ENCODE measurements around the gene B4GALT7.

The B4GALT7 gene

GRCh38 chr5:177588413-177588909, 11.5 kb upstream of the B4GALT7 start:
- H2AK5ac ChIP-seq (ENCODE audit: low read depth, low read length), result no peak overlapping the region
- no peak overlapping the region for H2BK15ac ChIP-seq (ENCODE audit: low read length)
- no peak for DNase-seq (ENCODE audit: low spot score)
- H3K18ac ChIP-seq (ENCODE audit: low read length), result no peak overlapping the region
- no peak overlapping the region for H4K8ac ChIP-seq (ENCODE audit: low read depth, low read length)
- no CpG with 5 or more reads among the region's 13 CpGs for WGBS, 2 donors (ENCODE audit: extremely low coverage in 2 of 2, insufficient read length in 2 of 2, insufficient replicate concordance in 1 of 2)
- H2BK12ac ChIP-seq (ENCODE audit: low read length), result no peak overlapping the region
- no peaks in the 10 kb centered on the region for H3K9me3 ChIP-seq (replicated peaks in 1 of 2; ENCODE audit: control insufficient read depth in 2 of 2, insufficient read depth in 1 of 2, low read depth in 1 of 2, low read length in 2 of 2)
- no peak overlapping the region for H3K4me3 ChIP-seq (ENCODE audit: low read length in 2 of 2)
- peaks cover 0 to 48% (median 8%) of the 10 kb centered on the region in 3 experiments for H3K27me3 ChIP-seq (ENCODE audit: control insufficient read depth in 3 of 3, insufficient read depth in 3 of 3, low read depth in 1 of 3, low read length in 3 of 3)
- H3K4ac ChIP-seq (ENCODE audit: low read length), result no peak overlapping the region
- no peak overlapping the region for H3K23ac ChIP-seq (ENCODE audit: low read depth, low read length, poor library complexity)
- H3K27ac ChIP-seq (replicated peaks; ENCODE audit: low read length), result no peak overlapping the region
- no peak overlapping the region for H2BK5ac ChIP-seq (ENCODE audit: low read length)
- peaks cover 5% of the 10 kb centered on the region for H3K79me1 ChIP-seq (ENCODE audit: low read depth, low read length)
- no peak overlapping the region for H3K9ac ChIP-seq (ENCODE audit: low read depth, low read length, poor library complexity)
- no peak overlapping the region for H2BK120ac ChIP-seq (ENCODE audit: low read depth, low read length)
- no peak overlapping the region for H3K14ac ChIP-seq (ENCODE audit: low read length)
- no peak overlapping the region for H3K4me2 ChIP-seq (ENCODE audit: insufficient read depth, low read length, poor library complexity, severe bottlenecking)
- H2AFZ ChIP-seq (ENCODE audit: low read length), result no peak overlapping the region
- no peak overlapping the region for H4K91ac ChIP-seq (ENCODE audit: low read depth, low read length, poor library complexity)
- H3K36me3 ChIP-seq (replicated peaks in 1 of 2; ENCODE audit: control insufficient read depth in 2 of 2, insufficient read depth in 2 of 2, low read length in 2 of 2), result peaks cover 3 to 4% of the 10 kb centered on the region in 2 donors
- H3K4me1 ChIP-seq (ENCODE audit: control insufficient read depth in 2 of 2, insufficient read depth in 1 of 2, low read depth in 1 of 2, low read length in 2 of 2), result peaks cover 3 to 4% of the 10 kb centered on the region in 2 donors

- Histone ChIP-seq H3K4me1 (ENCODE audit: control insufficient read depth in 2 of 2, insufficient read depth in 1 of 2, low read depth in 1 of 2, low read length in 2 of 2) (peaks cover 3 to 4% of the 10 kb centered on the region in 2 donors), H3K27me3 (ENCODE audit: control insufficient read depth in 3 of 3, insufficient read depth in 3 of 3, low read depth in 1 of 3, low read length in 3 of 3) (peaks cover 0 to 35% (median 1%) of the 10 kb centered on the region in 3 experiments), H3K27ac (replicated peaks; ENCODE audit: low read length) (no peak overlapping the region), H2AFZ (ENCODE audit: low read length) (no peak overlapping the region), H3K23ac (ENCODE audit: low read depth, low read length, poor library complexity) (no peak overlapping the region), H4K91ac (ENCODE audit: low read depth, low read length, poor library complexity) (no peak overlapping the region), H3K79me1 (ENCODE audit: low read depth, low read length) (peaks cover 5% of the 10 kb centered on the region), H3K9me3 (replicated peaks in 1 of 2; ENCODE audit: control insufficient read depth in 2 of 2, insufficient read depth in 1 of 2, low read depth in 1 of 2, low read length in 2 of 2) (no peaks in the 10 kb centered on the region), H3K4me3 (ENCODE audit: low read length in 2 of 2) (no peak overlapping the region), H3K36me3 (replicated peaks in 1 of 2; ENCODE audit: control insufficient read depth in 2 of 2, insufficient read depth in 2 of 2, low read length in 2 of 2) (peaks cover 20 to 24% of the 10 kb centered on the region in 2 donors), H2BK15ac (ENCODE audit: low read length) (no peak overlapping the region), H2AK5ac (ENCODE audit: low read depth, low read length) (no peak overlapping the region), H3K4me2 (ENCODE audit: insufficient read depth, low read length, poor library complexity, severe bottlenecking) (no peak overlapping the region), H2BK12ac (ENCODE audit: low read length) (no peak overlapping the region), H3K18ac (ENCODE audit: low read length) (no peak overlapping the region), H2BK120ac (ENCODE audit: low read depth, low read length) (no peak overlapping the region), H3K14ac (ENCODE audit: low read length) (no peak overlapping the region), H3K9ac (ENCODE audit: low read depth, low read length, poor library complexity) (no peak overlapping the region), H3K4ac (ENCODE audit: low read length) (no peak overlapping the region), H4K8ac (ENCODE audit: low read depth, low read length) (no peak overlapping the region), H2BK5ac (ENCODE audit: low read length) (no peak overlapping the region)
- DNase-seq (ENCODE audit: low spot score), result no peak
- WGBS, 2 donors (ENCODE audit: extremely low coverage in 2 of 2, insufficient read length in 2 of 2, insufficient replicate concordance in 1 of 2), result no CpG with 5 or more reads among the region's 1 CpG
Observed at GRCh38 chr5:177590406-177590805, 9.5 kb upstream of the B4GALT7 start.

DNA sequence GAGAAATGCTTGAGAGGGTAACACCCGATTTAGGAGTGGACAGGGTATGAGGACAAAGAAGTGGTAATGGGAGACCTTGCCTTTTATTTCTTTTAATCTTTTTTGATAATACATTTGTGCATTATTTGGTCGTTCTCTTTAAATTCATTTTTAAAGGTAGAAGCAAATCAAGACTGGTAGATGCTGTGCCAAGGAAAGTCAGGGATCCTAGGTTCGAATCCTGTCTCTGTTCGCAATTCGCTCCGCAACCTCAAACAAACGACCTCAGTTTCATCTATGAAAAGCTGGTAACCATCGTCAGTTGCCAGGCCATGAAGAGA, 8.3 kb upstream of the B4GALT7 start:
- Histone ChIP-seq H2BK5ac (ENCODE audit: low read length) (no peak overlapping the region), H4K91ac (ENCODE audit: low read depth, low read length, poor library complexity) (no peak overlapping the region), H3K79me1 (ENCODE audit: low read depth, low read length) (peaks cover 5% of the 10 kb centered on the region), H2BK120ac (ENCODE audit: low read depth, low read length) (no peak overlapping the region), H3K9ac (ENCODE audit: low read depth, low read length, poor library complexity) (no peak overlapping the region), H3K27me3 (ENCODE audit: control insufficient read depth in 3 of 3, insufficient read depth in 3 of 3, low read depth in 1 of 3, low read length in 3 of 3) (peaks cover 0 to 26% (median 0%) of the 10 kb centered on the region in 3 experiments), H3K27ac (replicated peaks; ENCODE audit: low read length) (no peak overlapping the region), H3K36me3 (replicated peaks in 1 of 2; ENCODE audit: control insufficient read depth in 2 of 2, insufficient read depth in 2 of 2, low read length in 2 of 2) (peaks cover 29 to 36% of the 10 kb centered on the region in 2 donors), H2AK5ac (ENCODE audit: low read depth, low read length) (no peak overlapping the region), H3K23ac (ENCODE audit: low read depth, low read length, poor library complexity) (no peak overlapping the region), H3K4me2 (ENCODE audit: insufficient read depth, low read length, poor library complexity, severe bottlenecking) (peak overlapping the region; percentile 97), H3K14ac (ENCODE audit: low read length) (no peak overlapping the region), H2BK15ac (ENCODE audit: low read length) (no peak overlapping the region), H4K8ac (ENCODE audit: low read depth, low read length) (no peak overlapping the region), H3K4me1 (ENCODE audit: control insufficient read depth in 2 of 2, insufficient read depth in 1 of 2, low read depth in 1 of 2, low read length in 2 of 2) (peaks cover 3 to 4% of the 10 kb centered on the region in 2 donors), H3K4me3 (ENCODE audit: low read length in 2 of 2) (peak overlapping the region; percentile 85 to 99), H3K4ac (ENCODE audit: low read length) (no peak overlapping the region), H2AFZ (ENCODE audit: low read length) (peak overlapping the region; percentile 95), H3K18ac (ENCODE audit: low read length) (no peak overlapping the region), H3K9me3 (replicated peaks in 1 of 2; ENCODE audit: control insufficient read depth in 2 of 2, insufficient read depth in 1 of 2, low read depth in 1 of 2, low read length in 2 of 2) (no peaks in the 10 kb centered on the region), H2BK12ac (ENCODE audit: low read length) (no peak overlapping the region)
- no CpG with 5 or more reads among the region's 8 CpGs for WGBS, 2 donors (ENCODE audit: extremely low coverage in 2 of 2, insufficient read length in 2 of 2, insufficient replicate concordance in 1 of 2)
- DNase-seq (ENCODE audit: low spot score), result no peak

DNA sequence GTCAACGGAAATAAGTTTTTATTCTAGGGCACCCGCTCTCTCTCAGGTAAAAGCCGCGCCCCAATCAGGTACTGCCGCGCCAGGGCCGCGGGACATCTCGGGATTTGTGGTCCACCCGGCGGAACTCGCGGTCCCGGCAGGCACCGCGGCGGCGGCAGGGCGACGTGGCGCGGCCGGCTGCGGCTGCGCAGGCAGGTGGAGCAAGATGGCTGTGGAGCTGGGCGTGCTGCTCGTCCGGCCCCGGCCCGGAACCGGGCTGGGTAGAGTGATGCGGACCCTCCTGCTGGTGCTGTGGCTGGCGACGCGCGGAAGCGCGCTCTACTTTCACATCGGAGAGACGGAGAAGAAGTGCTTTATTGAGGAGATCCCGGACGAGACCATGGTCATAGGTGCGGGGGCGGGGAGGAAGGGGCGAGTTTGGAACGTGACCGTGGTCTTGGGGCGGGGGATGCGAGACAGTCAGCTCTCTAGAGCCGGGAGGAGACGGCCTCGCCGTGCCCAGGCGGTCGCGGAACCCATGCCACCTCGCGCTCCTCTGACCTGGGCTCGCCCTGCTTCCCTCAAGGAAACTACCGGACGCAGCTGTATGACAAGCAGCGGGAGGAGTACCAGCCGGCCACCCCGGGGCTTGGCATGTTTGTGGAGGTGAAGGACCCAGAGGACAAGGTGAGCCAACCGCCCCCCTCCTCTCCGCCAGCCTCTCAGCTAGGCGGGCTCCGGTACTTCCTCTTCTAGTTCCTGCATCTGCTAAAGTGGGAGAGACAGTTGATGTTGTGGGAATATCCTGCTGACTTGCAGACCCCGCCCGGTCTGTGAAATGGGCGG, 7.7 kb upstream of the B4GALT7 start, which contains the start of gene TMED9:
TSS of gene TMED9 (plus strand) at position 194 of the 825 bp plus-strand sequence. CDS start at position 206, 12 bp downstream.
- Histone ChIP-seq H3K23ac (ENCODE audit: low read depth, low read length, poor library complexity) (peak within 1 kb of the TSS; percentile 90), H2BK12ac (ENCODE audit: low read length) (no peak within 1 kb of the TSS), H4K8ac (ENCODE audit: low read depth, low read length) (no peak within 1 kb of the TSS), H3K9me3 (replicated peaks in 1 of 2; ENCODE audit: control insufficient read depth in 2 of 2, insufficient read depth in 1 of 2, low read depth in 1 of 2, low read length in 2 of 2) (no peaks in the 10 kb centered on the region), H2BK120ac (ENCODE audit: low read depth, low read length) (no peak within 1 kb of the TSS), H3K27me3 (ENCODE audit: control insufficient read depth in 3 of 3, insufficient read depth in 3 of 3, low read depth in 1 of 3, low read length in 3 of 3) (peaks cover 0 to 25% (median 0%) of the 10 kb centered on the region in 3 experiments), H3K4ac (ENCODE audit: low read length) (peak within 1 kb of the TSS; percentile 43), H3K9ac (ENCODE audit: low read depth, low read length, poor library complexity) (peak within 1 kb of the TSS; percentile 99), H2BK15ac (ENCODE audit: low read length) (peak within 1 kb of the TSS; percentile 51), H3K14ac (ENCODE audit: low read length) (no peak within 1 kb of the TSS), H3K4me1 (ENCODE audit: control insufficient read depth in 2 of 2, insufficient read depth in 1 of 2, low read depth in 1 of 2, low read length in 2 of 2) (peaks cover 3 to 4% of the 10 kb centered on the region in 2 donors), H3K4me2 (ENCODE audit: insufficient read depth, low read length, poor library complexity, severe bottlenecking) (peak within 1 kb of the TSS; percentile 97), H2AFZ (ENCODE audit: low read length) (peak within 1 kb of the TSS; percentile 95), H3K79me1 (ENCODE audit: low read depth, low read length) (peaks cover 5% of the 10 kb centered on the region), H3K36me3 (replicated peaks in 1 of 2; ENCODE audit: control insufficient read depth in 2 of 2, insufficient read depth in 2 of 2, low read length in 2 of 2) (peaks cover 29 to 39% of the 10 kb centered on the region in 2 donors), H3K18ac (ENCODE audit: low read length) (peak within 1 kb of the TSS; percentile 61), H2BK5ac (ENCODE audit: low read length) (peak within 1 kb of the TSS; percentile 91), H2AK5ac (ENCODE audit: low read depth, low read length) (peak within 1 kb of the TSS; percentile 96), H3K4me3 (ENCODE audit: low read length in 2 of 2) (peak within 1 kb of the TSS; percentile 85 to 99), H3K27ac (replicated peaks; ENCODE audit: low read length) (peak within 1 kb of the TSS; percentile 43), H4K91ac (ENCODE audit: low read depth, low read length, poor library complexity) (no peak within 1 kb of the TSS)
- WGBS, 2 donors (ENCODE audit: extremely low coverage in 2 of 2, insufficient read length in 2 of 2, insufficient replicate concordance in 1 of 2), result no CpG with 5 or more reads among the region's 71 CpGs
- peak; percentile 70 for DNase-seq (ENCODE audit: low spot score)

All from neuronal stem cell (in vitro differentiated cells).